Measurements from ENCODE around the gene SSH2. TPM values are rescaled to one million over a fixed set of nuclear protein-coding genes. Genes with fewer than 3 reads are reported as not detected.
A peak's percentile ranks its signal among the peaks of the same experiment; 100 is the strongest.

Gene SSH2
- total and polyA plus RNA-seq, 8 donors = 8.4 to 19.1 (median 10.3) TPM

GRCh38 chr17:29892201-29892600 is 37.8 kb downstream of the SSH2 start:
- Histone ChIP-seq H3K9me3 (no peaks in the 10 kb centered on the region), H3K36me3 (no peaks in the 10 kb centered on the region), H3K4me3 (no peak overlapping the region), H3K27me3 (no peaks in the 10 kb centered on the region), H3K4me1 (no peaks in the 10 kb centered on the region), H3K27ac (no peak overlapping the region)
- intact Hi-C loops (cut with DNase I) = no loop called here
- TF ChIP-seq, protein P1, sequence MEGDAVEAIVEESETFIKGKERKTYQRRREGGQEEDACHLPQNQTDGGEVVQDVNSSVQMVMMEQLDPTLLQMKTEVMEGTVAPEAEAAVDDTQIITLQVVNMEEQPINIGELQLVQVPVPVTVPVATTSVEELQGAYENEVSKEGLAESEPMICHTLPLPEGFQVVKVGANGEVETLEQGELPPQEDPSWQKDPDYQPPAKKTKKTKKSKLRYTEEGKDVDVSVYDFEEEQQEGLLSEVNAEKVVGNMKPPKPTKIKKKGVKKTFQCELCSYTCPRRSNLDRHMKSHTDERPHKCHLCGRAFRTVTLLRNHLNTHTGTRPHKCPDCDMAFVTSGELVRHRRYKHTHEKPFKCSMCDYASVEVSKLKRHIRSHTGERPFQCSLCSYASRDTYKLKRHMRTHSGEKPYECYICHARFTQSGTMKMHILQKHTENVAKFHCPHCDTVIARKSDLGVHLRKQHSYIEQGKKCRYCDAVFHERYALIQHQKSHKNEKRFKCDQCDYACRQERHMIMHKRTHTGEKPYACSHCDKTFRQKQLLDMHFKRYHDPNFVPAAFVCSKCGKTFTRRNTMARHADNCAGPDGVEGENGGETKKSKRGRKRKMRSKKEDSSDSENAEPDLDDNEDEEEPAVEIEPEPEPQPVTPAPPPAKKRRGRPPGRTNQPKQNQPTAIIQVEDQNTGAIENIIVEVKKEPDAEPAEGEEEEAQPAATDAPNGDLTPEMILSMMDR (IDR thresholded peaks at IDR 0.05) = no peak
- ATAC-seq (no peak), DNase-seq (no peak), FAIRE-seq (no peak)

DNA sequence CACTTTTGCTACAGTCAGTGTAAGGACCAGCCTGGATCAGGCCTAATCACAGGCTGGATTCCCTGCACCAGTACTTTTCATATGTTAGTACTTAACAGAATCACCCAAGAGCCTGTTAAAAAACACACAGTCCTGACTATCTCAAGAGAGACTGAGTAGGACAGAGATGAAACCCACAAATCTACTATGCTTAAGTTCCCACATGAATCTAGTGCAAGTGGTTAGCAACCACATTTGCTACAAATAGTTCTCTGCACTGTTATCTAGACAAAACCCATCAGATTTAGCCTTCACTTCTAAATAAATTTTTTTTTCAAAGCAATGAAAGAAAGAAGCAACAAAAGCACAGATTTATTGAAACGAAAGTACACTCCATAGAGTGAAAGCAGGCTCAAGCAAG is 38.9 kb downstream of the SSH2 start:
- FAIRE-seq = no peak
- H3K4me1 ChIP-seq = no peaks in the 10 kb centered on the region
- no peak for DNase-seq
- ATAC-seq = no peak
- no peaks in the 10 kb centered on the region for H3K36me3 ChIP-seq
- intact Hi-C loops (cut with DNase I) = no loop called here
- TF ChIP-seq, protein P1 (IDR thresholded peaks at IDR 0.05) = no peak
- no peaks in the 10 kb centered on the region for H3K27me3 ChIP-seq
- 93 to 95% methylated on average over 1 of the region's 1 CpG for WGBS, 2 donors
- H3K9me3 ChIP-seq = no peaks in the 10 kb centered on the region
- H3K4me3 ChIP-seq = no peak overlapping the region
- H3K27ac ChIP-seq = no peak overlapping the region

DNA sequence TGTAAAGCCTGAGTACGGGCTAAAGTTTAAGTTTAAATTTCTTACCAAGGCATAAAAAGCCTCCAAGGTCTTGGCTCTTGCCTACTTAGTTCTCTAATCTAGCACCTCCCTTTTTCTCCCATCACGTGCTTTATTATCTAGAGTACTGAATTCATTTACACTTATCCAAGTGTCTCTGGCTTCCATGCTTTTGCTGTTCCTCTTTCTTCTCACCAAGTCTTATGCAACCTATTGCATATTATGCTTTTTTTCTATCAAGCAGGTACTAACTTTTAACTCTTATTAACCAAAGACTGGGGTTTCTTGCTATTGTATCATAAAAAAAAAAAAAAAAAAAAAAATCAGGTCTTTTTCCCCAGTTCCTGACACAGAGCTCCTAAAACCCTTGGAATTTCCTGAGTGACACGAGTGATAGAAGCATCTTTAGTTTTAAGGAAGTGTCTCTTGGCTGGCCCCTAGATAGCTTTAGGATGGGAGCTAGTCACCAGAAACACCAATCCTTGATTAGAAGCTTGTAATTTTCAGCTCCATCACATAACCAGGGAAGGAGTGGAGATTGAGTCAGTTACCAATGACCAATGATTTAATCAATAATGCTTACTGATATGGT is 44.9 kb downstream of the SSH2 start:
- Histone ChIP-seq H3K27ac (no peak overlapping the region), H3K36me3 (no peaks in the 10 kb centered on the region), H3K27me3 (no peaks in the 10 kb centered on the region), H3K4me3 (no peak overlapping the region), H3K9me3 (no peaks in the 10 kb centered on the region), H3K4me1 (no peaks in the 10 kb centered on the region)
- WGBS, 2 donors = 56 to 64% methylated on average over 3 of the region's 3 CpGs
- DNase-seq (no peak), FAIRE-seq (no peak), ATAC-seq (peak in 1 of 4 donors; percentile 60)
- TF ChIP-seq, protein P1 (IDR thresholded peaks at IDR 0.05) = no peak
- intact Hi-C loops (cut with DNase I) = no loop called here

- intact Hi-C loops (cut with DNase I) = no loop called here
- no peak overlapping the region for H3K27ac ChIP-seq
- DNase-seq (no peak), FAIRE-seq (no peak), ATAC-seq (no peak)
- no peaks in the 10 kb centered on the region for H3K4me1 ChIP-seq
- no peaks in the 10 kb centered on the region for H3K9me3 ChIP-seq
- H3K27me3 ChIP-seq = no peaks in the 10 kb centered on the region
- TF ChIP-seq, protein P1 (IDR thresholded peaks at IDR 0.05) = no peak
- H3K4me3 ChIP-seq = no peak overlapping the region
- no peaks in the 10 kb centered on the region for H3K36me3 ChIP-seq
Measured at GRCh38 chr17:29883497-29883896, 46.5 kb downstream of the SSH2 start.

DNA sequence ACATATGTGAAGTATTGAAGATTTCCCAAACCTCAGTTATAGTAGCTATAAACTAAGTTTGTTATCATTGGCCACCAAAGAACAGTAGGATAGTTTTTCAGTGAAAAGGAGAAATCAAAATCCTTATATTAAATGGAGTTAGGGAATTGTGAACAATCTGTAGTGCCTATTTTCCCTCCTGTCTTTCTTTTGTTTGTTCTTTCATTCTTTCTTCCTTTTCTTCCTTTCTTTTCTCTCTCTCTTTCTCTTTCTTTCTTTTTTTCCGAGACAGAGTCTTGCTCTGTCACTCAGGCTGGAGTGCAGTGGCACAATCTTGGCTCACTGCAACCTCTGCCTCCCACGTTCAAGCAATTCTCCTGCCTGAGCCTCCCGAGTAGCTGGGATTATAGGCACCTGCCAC is 48.8 kb downstream of the SSH2 start:
- intact Hi-C loops (cut with DNase I) = no loop called here
- TF ChIP-seq, protein P1 (IDR thresholded peaks at IDR 0.05) = no peak
- FAIRE-seq = no peak

More for the DNA sequence above, 48.8 kb downstream of the SSH2 start:
- DNase-seq = no peak
- H3K4me3 ChIP-seq = no peak overlapping the region
- H3K36me3 ChIP-seq = no peaks in the 10 kb centered on the region
- no peaks in the 10 kb centered on the region for H3K27me3 ChIP-seq
- ATAC-seq = no peak
- H3K4me1 ChIP-seq = no peaks in the 10 kb centered on the region
- 69 to 75% methylated on average over 3 of the region's 3 CpGs for WGBS, 2 donors
- H3K9me3 ChIP-seq = no peaks in the 10 kb centered on the region
- H3K27ac ChIP-seq = no peak overlapping the region

All from pancreas (tissue), 10 donors.